Measurements from ENCODE around the gene MAP2.
A peak's percentile ranks its signal among the peaks of the same experiment; 100 is the strongest.

The MAP2 gene

DNA sequence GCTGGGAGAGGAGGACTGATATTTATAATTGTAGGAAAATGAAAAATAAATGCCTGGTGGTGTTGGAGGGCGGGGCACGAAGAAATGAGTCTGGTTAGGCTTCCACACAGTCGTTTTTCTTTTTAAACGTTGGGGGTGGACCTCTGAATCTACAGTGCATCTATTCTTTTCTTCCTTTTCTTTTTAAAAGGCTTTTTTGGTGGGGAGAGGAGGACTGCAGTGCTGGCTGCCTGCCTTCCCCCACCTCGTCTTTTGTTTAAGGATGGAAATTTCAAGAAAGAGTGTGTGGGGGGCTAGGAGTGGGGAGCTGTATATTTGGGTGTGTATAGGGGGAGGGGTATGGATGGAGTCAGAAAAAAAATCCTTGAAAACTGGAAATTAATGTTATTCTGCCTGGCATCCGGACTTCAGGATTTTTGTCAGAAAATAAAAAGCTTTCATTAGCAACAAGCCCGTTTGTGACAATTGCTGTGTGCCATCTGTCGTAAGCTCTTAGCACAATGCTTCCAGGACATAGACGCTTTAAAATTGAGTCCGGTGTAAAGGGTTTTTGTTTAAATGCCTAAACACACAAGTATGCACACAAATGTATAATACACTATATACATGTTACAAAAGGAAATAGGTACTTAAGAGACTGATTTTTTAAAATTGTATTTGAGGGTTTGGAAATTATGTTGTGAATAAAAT lies 1.1 kb downstream of the MAP2 start:
- H3K27ac ChIP-seq = peak overlapping the region; percentile 69
- TF ChIP-seq, protein P1, sequence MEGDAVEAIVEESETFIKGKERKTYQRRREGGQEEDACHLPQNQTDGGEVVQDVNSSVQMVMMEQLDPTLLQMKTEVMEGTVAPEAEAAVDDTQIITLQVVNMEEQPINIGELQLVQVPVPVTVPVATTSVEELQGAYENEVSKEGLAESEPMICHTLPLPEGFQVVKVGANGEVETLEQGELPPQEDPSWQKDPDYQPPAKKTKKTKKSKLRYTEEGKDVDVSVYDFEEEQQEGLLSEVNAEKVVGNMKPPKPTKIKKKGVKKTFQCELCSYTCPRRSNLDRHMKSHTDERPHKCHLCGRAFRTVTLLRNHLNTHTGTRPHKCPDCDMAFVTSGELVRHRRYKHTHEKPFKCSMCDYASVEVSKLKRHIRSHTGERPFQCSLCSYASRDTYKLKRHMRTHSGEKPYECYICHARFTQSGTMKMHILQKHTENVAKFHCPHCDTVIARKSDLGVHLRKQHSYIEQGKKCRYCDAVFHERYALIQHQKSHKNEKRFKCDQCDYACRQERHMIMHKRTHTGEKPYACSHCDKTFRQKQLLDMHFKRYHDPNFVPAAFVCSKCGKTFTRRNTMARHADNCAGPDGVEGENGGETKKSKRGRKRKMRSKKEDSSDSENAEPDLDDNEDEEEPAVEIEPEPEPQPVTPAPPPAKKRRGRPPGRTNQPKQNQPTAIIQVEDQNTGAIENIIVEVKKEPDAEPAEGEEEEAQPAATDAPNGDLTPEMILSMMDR (conservative IDR thresholded peaks at IDR 0.05) = no peak

DNA sequence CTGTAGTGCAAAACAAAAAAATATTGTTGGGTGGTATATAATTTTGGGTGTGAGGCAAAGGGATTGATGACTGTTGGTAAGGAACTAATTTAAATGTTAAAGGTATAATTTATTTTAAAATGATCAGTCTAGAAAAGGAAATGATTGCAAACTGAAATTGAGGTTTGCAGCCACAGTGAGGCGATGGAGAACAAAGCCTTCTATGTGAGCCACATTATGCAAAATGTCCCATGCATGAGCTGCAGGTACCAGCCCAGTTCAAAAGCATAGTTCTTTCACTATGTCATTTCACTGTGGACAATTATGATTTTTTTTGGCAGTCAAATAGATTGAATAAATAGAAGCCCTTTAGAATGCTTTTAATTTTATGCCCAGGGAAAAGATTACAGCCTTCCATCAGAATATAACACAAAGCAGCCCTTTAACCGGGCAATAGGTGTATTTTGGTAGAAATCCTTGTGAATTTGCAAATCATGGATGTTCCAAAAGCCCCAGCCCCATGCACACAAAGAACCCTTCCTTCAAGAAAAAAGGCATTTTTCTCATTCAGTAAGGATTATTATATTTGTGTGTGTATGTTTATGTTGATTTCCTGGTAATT lies 1.7 kb downstream of the MAP2 start:
- H3K27ac ChIP-seq = peak overlapping the region; percentile 69
- TF ChIP-seq, protein P1 (conservative IDR thresholded peaks at IDR 0.05) = peak; percentile 86

DNA sequence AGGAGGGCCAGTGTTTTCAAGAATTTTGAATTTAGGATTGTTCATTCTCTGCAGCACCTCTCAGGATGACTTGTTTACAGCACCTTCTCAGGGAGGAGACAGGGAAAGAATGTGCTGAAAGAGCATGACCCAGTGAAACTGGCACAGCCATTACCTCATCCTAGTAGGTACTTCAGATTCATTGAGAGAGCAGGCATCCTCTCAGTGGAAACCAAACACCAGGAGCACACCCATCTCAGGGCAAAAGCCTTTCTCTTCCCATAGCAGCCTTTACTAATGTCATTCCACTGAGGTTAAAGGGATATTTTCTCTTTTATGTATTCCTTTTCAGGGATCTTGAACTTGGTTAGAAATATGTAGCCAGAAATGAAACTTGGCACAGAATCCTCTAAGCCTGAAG lies 2.6 kb downstream of the MAP2 start:
- H3K27ac ChIP-seq = peak overlapping the region; percentile 69

DNA sequence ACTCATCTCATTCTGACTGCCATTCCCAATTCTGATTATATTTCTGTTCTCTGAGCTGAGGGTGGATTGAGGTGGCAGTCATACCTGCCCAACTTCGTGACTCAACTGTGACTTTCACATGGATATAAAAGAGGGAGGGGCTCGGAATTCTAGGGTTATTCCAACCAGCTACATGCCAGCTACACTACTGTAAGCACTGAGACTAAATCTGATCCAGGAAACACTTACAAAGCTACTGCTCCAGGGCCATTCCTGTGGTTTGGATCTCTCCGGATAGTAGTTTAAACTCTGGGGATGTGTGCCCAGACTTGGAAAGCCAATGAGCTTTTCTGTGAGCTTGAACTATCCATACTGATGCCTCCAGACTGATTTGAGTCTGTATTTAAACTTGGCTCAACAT lies 7.9 kb downstream of the MAP2 start:
- H3K27ac ChIP-seq = no peak overlapping the region
- TF ChIP-seq, protein P1 (conservative IDR thresholded peaks at IDR 0.05) = no peak

More for the DNA sequence above, 2.6 kb downstream of the MAP2 start:
- TF ChIP-seq, protein P1 (conservative IDR thresholded peaks at IDR 0.05) = no peak

DNA sequence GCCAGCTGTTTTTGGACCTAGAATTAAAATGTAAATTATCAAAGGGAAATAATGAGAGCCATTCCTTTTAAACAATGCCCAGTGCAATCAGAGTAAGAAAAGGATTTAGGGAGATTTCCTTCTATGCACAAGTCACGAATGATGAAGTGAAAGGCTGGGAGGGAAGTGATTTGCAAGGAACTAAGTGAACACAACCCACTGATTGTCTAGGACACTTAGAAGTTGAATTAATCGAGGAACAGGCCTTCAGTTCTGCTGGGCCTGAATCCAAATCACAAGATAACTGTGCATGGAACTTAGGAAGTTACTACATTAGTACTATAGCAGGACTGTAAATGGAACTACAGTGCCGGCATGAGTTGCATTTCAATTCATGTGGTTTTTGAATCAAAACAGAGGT lies 17.7 kb downstream of the MAP2 start:
- peak overlapping the region; percentile 85 for H3K27ac ChIP-seq
- TF ChIP-seq, protein P1 (conservative IDR thresholded peaks at IDR 0.05) = no peak

DNA sequence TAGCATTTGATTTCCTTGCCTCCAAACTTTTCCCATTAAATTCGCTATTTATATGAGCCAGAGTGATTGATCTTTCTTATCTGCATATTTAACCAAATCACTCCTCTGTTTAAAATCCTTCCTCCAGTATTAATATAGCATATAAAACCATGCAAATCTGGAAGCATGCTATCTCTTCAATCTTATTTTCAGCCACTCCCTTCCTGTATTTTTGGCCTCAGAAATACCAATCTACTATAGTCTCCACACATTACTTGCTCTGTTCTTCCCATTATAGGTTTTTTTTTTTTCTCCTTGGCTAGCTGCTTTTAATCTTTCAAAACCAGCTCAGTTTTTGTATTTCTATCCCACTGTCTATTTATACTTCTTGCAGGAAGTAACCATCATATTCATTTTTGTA lies 19.1 kb downstream of the MAP2 start:
- TF ChIP-seq, protein P1 (conservative IDR thresholded peaks at IDR 0.05) = no peak
- peak overlapping the region; percentile 85 for H3K27ac ChIP-seq

DNA sequence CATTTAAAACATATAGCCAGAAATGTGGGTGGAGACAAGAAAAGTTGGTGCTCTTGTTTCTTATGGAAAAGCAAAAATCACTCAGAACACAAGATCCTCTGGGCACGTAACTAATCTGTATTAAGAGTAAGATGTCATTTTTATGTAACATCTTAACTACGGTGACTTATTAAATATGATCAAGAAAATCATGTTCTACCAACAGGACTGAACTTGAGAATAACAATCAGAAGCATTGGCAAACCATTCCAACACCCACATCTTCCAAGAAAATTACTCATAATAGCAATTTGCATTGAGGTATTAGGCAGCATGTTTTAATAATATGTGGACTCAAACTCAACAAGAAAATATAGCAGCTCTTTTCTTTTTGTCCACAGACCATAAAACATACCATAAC lies 21.6 kb downstream of the MAP2 start:
- peak overlapping the region; percentile 85 for H3K27ac ChIP-seq
- TF ChIP-seq, protein P1 (conservative IDR thresholded peaks at IDR 0.05) = no peak
